Lower leg skin (tissue), 3 donors: ENCODE measurements around the gene CAT.

Source experiments
- CTCF ChIP-seq, 3 donors: fragments of 450-650 bp; IDR thresholded peaks; one replicate each; pipeline ENCODE4 v1.5.1; 2016; ENCODE audit warnings: antibody characterized with exemption in 3 of 3, mild to moderate bottlenecking in 3 of 3, moderate library complexity in 2 of 3
- POLR2A ChIP-seq, 2 donors: fragments of 450-650 bp; IDR thresholded peaks; one replicate each; pipeline ENCODE4 v1.6.1; 2016 to 2017; ENCODE audit warnings: antibody characterized with exemption in 2 of 2, mild to moderate bottlenecking in 1 of 2, moderate library complexity in 1 of 2

DNA sequence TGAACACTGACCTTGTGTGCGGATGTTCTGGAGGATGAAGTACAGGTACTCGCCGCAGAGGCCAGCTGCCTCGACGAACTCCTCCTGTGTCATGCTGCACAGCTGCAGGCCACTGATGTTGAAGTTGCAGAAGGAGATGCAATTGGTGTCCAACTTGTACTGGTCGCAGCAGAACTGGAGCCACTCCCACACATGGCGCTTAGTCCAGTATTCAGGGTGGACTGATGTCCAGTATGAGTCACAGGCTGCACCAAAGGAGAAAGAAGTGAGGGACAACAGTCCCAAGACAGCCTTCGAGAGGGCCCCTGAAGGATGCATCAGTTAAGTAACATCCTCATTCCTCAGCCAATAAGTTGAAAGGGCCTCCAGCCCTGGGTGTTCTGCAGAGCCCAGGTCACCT is 54.7 kb downstream of the CAT start:
- TF ChIP-seq CTCF (IDR thresholded peaks at IDR 0.05) (no peak), POLR2A (IDR thresholded peaks at IDR 0.05) (no peak)
